EL (cell line): ENCODE data around the gene SLC12A2.

Source experiments
- DNase-seq: peaks from one replicate; pipeline ENCODE4 v3.0.0-alpha.2; 2016

SLC12A2 gene

GRCh38 chr5:128097781-128098180 lies 14.2 kb downstream of the SLC12A2 start:
- DNase-seq, result no peak

- no peak for DNase-seq
Observed at GRCh38 chr5:128099944-128100343, 16.4 kb downstream of the SLC12A2 start.

- DNase-seq, result no peak
Observed at GRCh38 chr5:128100860-128101557, 17.4 kb downstream of the SLC12A2 start.

- DNase-seq, result no peak
Observed at GRCh38 chr5:128101676-128102075, 18.1 kb downstream of the SLC12A2 start.

GRCh38 chr5:128105203-128105602 lies 21.6 kb downstream of the SLC12A2 start:
- no peak for DNase-seq

GRCh38 chr5:128109138-128109537 lies 25.6 kb downstream of the SLC12A2 start:
- no peak for DNase-seq

- DNase-seq, result no peak
Observed at GRCh38 chr5:128109766-128110165, 26.2 kb downstream of the SLC12A2 start.

GRCh38 chr5:128111818-128112448 lies 28.4 kb downstream of the SLC12A2 start:
- DNase-seq, result peak; percentile 54

- DNase-seq, result no peak
Observed at GRCh38 chr5:128116445-128116844, 32.9 kb downstream of the SLC12A2 start.

- DNase-seq, result no peak
Observed at GRCh38 chr5:128118214-128118613, 34.6 kb downstream of the SLC12A2 start.

GRCh38 chr5:128121651-128122050 lies 38.1 kb downstream of the SLC12A2 start:
- DNase-seq, result no peak

- no peak for DNase-seq
Observed at GRCh38 chr5:128123936-128124335, 40.4 kb downstream of the SLC12A2 start.

GRCh38 chr5:128126241-128126640 lies 42.7 kb downstream of the SLC12A2 start:
- no peak for DNase-seq

- DNase-seq, result no peak
Observed at GRCh38 chr5:128132499-128132898, 48.9 kb downstream of the SLC12A2 start.

GRCh38 chr5:128135286-128135685 lies 51.7 kb downstream of the SLC12A2 start:
- peak; percentile 4 for DNase-seq

GRCh38 chr5:128143911-128144310 lies 60.3 kb downstream of the SLC12A2 start:
- no peak for DNase-seq

- DNase-seq, result peak; percentile 26
Observed at GRCh38 chr5:128144491-128144890, 60.9 kb downstream of the SLC12A2 start.

GRCh38 chr5:128146671-128147070 lies 63.1 kb downstream of the SLC12A2 start:
- DNase-seq, result no peak

GRCh38 chr5:128154943-128155342 lies 71.4 kb downstream of the SLC12A2 start:
- peak; percentile 36 for DNase-seq

GRCh38 chr5:128155776-128156175 lies 72.2 kb downstream of the SLC12A2 start:
- peak; percentile 1 for DNase-seq

- DNase-seq, result no peak
Observed at GRCh38 chr5:128156521-128156920, 73.0 kb downstream of the SLC12A2 start.

GRCh38 chr5:128158342-128158741 lies 74.8 kb downstream of the SLC12A2 start:
- no peak for DNase-seq

- peak; percentile 47 for DNase-seq
Observed at GRCh38 chr5:128163991-128164390, 80.4 kb downstream of the SLC12A2 start.

GRCh38 chr5:128169401-128170017 lies 85.9 kb downstream of the SLC12A2 start:
- no peak for DNase-seq
